IPS-18a (cell line): ENCODE results near the gene LONP2.
"Not testable (repeated sequence)": the region's sequence is repeated elsewhere in the genome, so short reads cannot be mapped to it uniquely, and the experiment has no call there.

Source experiments
- H3K27ac ChIP-seq: one replicate; pipeline ENCODE4 v1.5.1; 2013; ENCODE audit warnings: low read length
- H3K27me3 ChIP-seq: one replicate; pipeline ENCODE4 v1.6.1; 2013; ENCODE audit warnings: mild to moderate bottlenecking, low read length; ENCODE audit not compliant: control insufficient read depth, insufficient read depth
- H3K36me3 ChIP-seq: one replicate; pipeline ENCODE4 v1.6.1; 2013; ENCODE audit warnings: low read depth, low read length; ENCODE audit not compliant: control insufficient read depth
- H3K4me1 ChIP-seq: one replicate; pipeline ENCODE4 v1.6.1; 2013; ENCODE audit warnings: low read depth, low read length; ENCODE audit not compliant: control insufficient read depth
- H3K4me3 ChIP-seq: one replicate; pipeline ENCODE4 v1.5.1; 2013; ENCODE audit warnings: low read length
- H3K9ac ChIP-seq: one replicate; pipeline ENCODE4 v1.6.1; 2013; ENCODE audit warnings: mild to moderate bottlenecking, low read length, moderate library complexity
- H3K9me3 ChIP-seq: one replicate; pipeline ENCODE4 v1.6.1; 2013; ENCODE audit warnings: low read depth, low read length; ENCODE audit not compliant: control insufficient read depth

Gene LONP2

GRCh38 chr16:48365025-48365600 lies 121.0 kb downstream of the LONP2 start:
- Histone ChIP-seq H3K4me1 (peaks cover 21% of the 10 kb centered on the region), H3K9me3 (no peaks in the 10 kb centered on the region), H3K4me3 (peak overlapping the region; percentile 87), H3K9ac (peak overlapping the region; percentile 95), H3K27ac (no peak overlapping the region), H3K27me3 (no peaks in the 10 kb centered on the region), H3K36me3 (peaks cover 10% of the 10 kb centered on the region)

DNA sequence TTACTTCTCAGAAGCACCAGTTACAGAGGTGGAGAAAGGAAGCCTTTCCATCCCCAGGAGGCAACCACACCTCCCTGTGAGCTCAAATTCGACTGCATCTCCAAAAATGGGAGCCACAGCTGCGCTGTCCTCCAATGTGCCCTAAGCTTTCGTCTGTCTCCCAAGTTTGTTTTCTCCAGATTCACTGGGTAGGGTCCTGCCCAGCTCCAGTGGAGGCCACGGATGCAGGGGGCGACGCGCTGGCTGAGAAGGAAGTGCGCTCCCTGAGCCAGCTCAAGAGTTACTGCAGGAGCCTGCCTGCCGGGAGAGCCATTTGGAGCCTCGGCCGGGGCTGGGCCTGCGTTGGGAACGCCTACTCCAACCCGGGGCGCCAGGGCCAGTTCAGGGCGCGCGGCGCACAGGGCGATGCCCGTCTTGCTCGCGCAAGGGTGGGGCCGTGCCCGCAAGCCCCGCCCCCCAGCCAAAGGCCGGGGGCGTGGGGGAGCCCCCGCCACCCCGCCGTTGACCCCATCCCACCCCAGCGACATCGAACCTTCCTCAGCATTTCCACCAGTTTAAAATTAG lies 121.6 kb downstream of the LONP2 start:
- peaks cover 21% of the 10 kb centered on the region for H3K4me1 ChIP-seq
- H3K9ac ChIP-seq: peak overlapping the region; percentile 95
- H3K9me3 ChIP-seq: no peaks in the 10 kb centered on the region
- peaks cover 10% of the 10 kb centered on the region for H3K36me3 ChIP-seq
- peak overlapping the region; percentile 87 for H3K4me3 ChIP-seq
- no peaks in the 10 kb centered on the region for H3K27me3 ChIP-seq
- peak overlapping the region; percentile 88 for H3K27ac ChIP-seq

DNA sequence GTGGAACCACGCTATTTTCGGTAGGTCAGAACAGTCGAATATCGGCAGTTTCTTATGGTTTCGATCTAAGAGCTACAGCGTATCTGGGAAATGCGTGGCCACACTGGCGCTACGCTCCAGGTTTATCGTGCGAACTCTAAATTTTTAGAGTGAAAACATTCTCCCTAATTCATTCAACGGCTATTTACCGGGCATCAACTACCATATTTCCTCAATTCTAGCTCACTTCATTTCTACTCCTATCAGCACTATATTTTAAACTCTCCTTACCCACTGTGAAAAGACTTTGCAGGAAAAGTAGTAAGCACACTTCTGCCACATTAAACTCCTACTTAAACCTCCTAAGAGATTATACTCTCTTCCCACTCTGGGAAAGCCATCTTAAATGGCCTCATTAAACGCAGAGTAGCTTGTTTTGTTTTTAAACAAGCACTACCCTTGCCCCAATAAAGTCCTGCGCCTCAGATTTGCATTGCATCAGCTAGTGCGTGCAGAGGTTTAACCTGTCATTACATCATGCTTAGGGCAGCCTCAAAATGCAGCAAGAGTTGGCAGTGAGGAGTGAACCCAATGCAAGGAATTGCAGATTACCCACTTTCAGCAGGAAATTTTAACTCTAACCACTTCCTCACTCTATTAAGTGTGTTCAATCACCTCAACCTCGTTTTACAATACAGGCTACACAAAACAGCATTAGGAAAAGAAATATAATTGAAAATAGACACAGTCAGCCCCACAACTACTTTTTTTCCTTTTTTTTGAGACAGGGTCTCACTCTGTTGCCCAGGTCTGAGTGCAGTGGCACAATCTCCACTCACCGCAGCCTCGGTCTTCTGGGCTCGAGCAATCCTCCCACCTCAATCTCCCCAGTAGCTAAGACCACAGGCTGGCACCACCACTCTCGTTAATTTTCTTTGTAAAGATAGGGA lies 122.3 kb downstream of the LONP2 start:
- peak overlapping the region; percentile 95 for H3K9ac ChIP-seq
- no peaks in the 10 kb centered on the region for H3K9me3 ChIP-seq
- H3K4me3 ChIP-seq: peak overlapping the region; percentile 87
- H3K27me3 ChIP-seq: no peaks in the 10 kb centered on the region
- H3K36me3 ChIP-seq: peaks cover 8% of the 10 kb centered on the region
- H3K27ac ChIP-seq: peak overlapping the region; percentile 88
- H3K4me1 ChIP-seq: peaks cover 21% of the 10 kb centered on the region

DNA sequence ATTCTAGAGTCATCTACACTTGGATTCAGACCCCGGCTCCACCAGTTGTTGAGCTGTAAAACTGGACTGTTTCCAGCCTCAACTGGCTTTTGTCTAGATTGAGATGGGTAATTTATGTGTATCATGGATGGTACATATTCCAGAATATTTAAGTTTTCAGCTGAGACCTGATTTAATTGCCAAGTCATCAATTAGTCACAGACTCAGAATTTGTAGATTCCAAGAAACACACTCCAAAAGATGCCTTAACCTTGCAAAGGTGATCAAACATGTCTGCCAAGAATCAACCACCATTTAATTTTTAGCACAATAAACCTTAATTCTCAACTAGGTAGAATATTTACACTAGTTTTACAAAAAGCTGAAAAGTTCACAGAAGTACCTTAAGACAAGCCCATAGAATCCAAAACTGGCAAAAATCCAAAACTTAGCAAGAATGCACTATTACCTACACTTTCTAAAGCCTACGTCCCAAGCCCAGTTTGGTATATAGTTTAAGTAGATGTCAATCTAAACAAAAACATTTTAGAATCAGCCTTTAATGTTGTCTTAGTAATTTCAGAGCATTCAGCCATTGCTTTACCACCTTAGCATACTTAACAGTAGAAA lies 123.4 kb downstream of the LONP2 start:
- Histone ChIP-seq H3K36me3 (no peaks in the 10 kb centered on the region), H3K27me3 (no peaks in the 10 kb centered on the region), H3K9me3 (no peaks in the 10 kb centered on the region), H3K4me1 (peaks cover 21% of the 10 kb centered on the region), H3K9ac (no peak overlapping the region), H3K27ac (no peak overlapping the region), H3K4me3 (no peak overlapping the region)

GRCh38 chr16:48369765-48370164 lies 125.7 kb downstream of the LONP2 start:
- H3K9ac ChIP-seq: no peak overlapping the region
- no peak overlapping the region for H3K4me3 ChIP-seq
- H3K9me3 ChIP-seq: no peaks in the 10 kb centered on the region
- no peak overlapping the region for H3K27ac ChIP-seq
- no peaks in the 10 kb centered on the region for H3K36me3 ChIP-seq
- H3K4me1 ChIP-seq: peaks cover 35% of the 10 kb centered on the region
- H3K27me3 ChIP-seq: no peaks in the 10 kb centered on the region

- no peaks in the 10 kb centered on the region for H3K36me3 ChIP-seq
- peaks cover 35% of the 10 kb centered on the region for H3K4me1 ChIP-seq
- H3K9me3 ChIP-seq: no peaks in the 10 kb centered on the region
- H3K27ac ChIP-seq: no peak overlapping the region
- H3K9ac ChIP-seq: no peak overlapping the region
- no peaks in the 10 kb centered on the region for H3K27me3 ChIP-seq
- H3K4me3 ChIP-seq: no peak overlapping the region
Observed at GRCh38 chr16:48370229-48370628, 126.1 kb downstream of the LONP2 start.

DNA sequence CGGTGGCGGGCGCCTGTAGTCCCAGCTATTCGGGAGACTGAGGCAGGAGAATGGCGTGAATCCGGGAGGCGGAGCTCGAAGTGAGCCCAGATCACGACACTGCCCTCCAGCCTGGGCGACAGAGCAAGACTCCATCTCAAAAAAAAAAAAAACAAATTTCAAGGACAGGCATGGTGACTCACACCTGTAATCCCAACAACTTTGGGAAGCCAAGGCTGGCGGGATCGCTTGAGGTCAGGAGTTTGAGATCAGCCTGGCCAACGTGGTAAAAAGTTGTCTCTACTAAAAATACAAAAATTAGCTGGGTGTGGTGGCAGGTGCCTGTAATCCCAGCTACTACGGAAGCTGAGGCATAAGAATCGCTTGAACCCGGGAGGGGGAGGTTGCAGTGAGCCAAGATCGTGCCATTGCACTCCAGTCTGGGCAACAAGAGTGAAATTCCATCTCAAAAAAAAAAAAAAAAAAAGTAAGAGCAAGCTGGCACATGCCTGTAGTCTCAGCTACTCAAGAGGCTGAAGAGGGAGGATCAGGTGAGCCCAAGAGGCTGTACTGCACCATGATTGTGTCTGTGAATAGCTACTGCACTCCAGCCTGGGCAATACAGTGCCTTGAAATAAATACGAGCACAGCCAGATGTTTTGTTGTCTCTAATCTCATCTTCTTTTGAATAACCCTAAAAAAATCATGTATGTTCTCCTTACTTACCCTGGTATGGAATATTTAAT lies 126.7 kb downstream of the LONP2 start:
- H3K36me3 ChIP-seq, H3K9ac ChIP-seq, H3K4me3 ChIP-seq, H3K27me3 ChIP-seq, H3K9me3 ChIP-seq, H3K27ac ChIP-seq: not testable (repeated sequence)
- peaks cover 31% of the 10 kb centered on the region for H3K4me1 ChIP-seq

DNA sequence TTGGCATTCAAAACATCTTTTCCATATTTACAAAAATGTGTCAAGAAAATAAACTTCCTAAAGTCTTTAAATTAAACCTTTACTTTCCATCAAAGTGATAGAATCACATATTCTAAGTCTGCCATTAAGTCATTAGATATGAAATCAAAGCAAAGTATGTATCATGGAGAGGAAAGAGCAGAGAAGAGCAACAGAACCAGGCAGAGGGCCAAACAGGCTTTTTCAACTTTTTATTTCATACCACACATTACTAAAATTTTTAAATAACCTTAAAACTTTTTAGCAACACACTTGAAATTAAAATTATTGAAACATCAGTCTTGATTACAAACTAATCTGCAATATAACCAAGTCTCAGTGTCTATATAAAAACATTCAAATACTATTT lies 127.3 kb downstream of the LONP2 start:
- H3K9me3 ChIP-seq: no peaks in the 10 kb centered on the region
- H3K9ac ChIP-seq: no peak overlapping the region
- peaks cover 28% of the 10 kb centered on the region for H3K4me1 ChIP-seq
- no peak overlapping the region for H3K4me3 ChIP-seq
- no peak overlapping the region for H3K27ac ChIP-seq
- no peaks in the 10 kb centered on the region for H3K36me3 ChIP-seq
- H3K27me3 ChIP-seq: no peaks in the 10 kb centered on the region

GRCh38 chr16:48372744-48373143 lies 128.6 kb downstream of the LONP2 start:
- no peaks in the 10 kb centered on the region for H3K36me3 ChIP-seq
- H3K27ac ChIP-seq: no peak overlapping the region
- H3K27me3 ChIP-seq: no peaks in the 10 kb centered on the region
- H3K4me3 ChIP-seq: no peak overlapping the region
- no peak overlapping the region for H3K9ac ChIP-seq
- peaks cover 24% of the 10 kb centered on the region for H3K4me1 ChIP-seq
- H3K9me3 ChIP-seq: no peaks in the 10 kb centered on the region

DNA sequence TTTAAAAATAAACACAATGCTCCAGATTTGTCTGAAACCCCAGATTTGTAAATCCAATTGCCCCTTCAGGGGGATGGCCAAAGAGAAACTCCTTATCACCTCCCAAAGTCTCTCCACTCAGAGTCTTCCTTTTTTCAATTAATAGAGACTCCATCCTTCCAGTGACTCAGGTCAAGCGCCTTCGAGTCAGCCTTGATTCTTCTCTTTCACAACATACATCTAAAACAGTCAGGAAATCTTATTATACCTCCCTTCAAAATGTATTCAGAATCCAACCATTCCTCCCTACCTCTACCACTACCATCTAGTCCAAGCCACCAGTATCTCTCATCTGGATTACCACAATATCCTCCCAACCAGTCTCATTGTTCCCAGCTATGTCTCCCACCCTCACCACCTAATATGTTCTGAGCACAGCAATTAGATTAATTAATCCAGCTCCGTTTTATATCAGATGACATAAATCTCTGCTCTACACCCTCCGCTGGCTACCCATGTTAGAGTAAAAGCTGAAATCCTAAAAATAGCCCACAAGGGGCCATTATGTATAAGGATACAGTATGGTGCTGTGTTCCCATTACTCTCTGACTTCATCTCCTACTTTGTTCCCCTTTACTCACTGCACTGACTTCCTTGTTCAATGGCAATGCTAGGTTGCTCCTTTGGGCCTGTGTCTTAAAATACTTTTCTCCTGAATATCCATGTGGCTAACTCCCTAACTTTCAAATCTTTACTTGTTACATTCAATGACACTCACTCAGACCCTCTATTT lies 129.3 kb downstream of the LONP2 start:
- Histone ChIP-seq H3K36me3 (no peaks in the 10 kb centered on the region), H3K27me3 (no peaks in the 10 kb centered on the region), H3K9ac (no peak overlapping the region), H3K27ac (no peak overlapping the region), H3K9me3 (no peaks in the 10 kb centered on the region), H3K4me1 (peaks cover 24% of the 10 kb centered on the region), H3K4me3 (no peak overlapping the region)
